ENCODE data around the gene PPFIA1.

DNA sequence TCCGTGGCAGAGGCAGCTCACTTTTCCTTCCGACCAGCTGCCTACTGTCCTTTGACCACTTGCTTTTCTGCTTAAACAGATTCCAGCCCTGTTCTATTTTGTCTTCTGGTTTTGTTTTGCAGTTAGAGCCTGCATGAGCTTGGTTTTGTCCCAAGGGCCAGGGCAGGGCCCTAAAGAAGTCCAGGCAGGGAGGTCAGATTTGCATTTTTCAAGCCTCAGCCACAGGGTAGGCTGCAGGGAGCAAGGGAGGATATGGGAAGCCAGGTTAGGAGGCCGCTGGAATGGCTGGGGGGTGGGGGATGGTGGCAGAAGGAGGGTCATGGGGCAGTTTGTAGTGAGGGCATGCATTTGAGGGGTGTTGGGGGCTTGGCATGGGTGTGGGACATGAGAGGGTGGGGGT lies 44.3 kb upstream of the PPFIA1 start:
- TF ChIP-seq POLR2A (IDR thresholded peaks at IDR 0.05; ENCODE audit: low read length) (no peak), GATA1 (IDR thresholded peaks at IDR 0.05; ENCODE audit: low read depth, low read length) (no peak)
